HEK293 (cell line): ENCODE measurements around the gene GTF2IRD1.

Experiments used
- PBX3 ChIP-seq: sonication (generic); formaldehyde crosslinking; IDR thresholded peaks from 2 replicates; pipeline ENCODE4 v1.8.1; 2022; ENCODE audit warnings: mild to moderate bottlenecking, moderate library complexity, missing genetic modification reagents
- ZNF645 ChIP-seq: fragments of 450-650 bp; formaldehyde crosslinking; IDR thresholded peaks from 2 replicates; pipeline ENCODE4; 2016; ENCODE audit warnings: missing biosample characterization, missing genetic modification characterization
- ZNF76 ChIP-seq: fragments of 450-650 bp; formaldehyde crosslinking; IDR thresholded peaks from 2 replicates; pipeline ENCODE4; 2016; ENCODE audit warnings: low read depth, missing biosample characterization, missing genetic modification characterization, borderline replicate concordance
- TF ChIP-seq, protein P1 (sequence below): fragments of 450-650 bp; formaldehyde crosslinking; IDR thresholded peaks from 2 replicates; pipeline ENCODE4 v1.5.1; 2016; ENCODE audit warnings: missing biosample characterization, missing genetic modification characterization
- TF ChIP-seq, protein P2 (sequence below): fragments of 450-650 bp; formaldehyde crosslinking; IDR thresholded peaks from 2 replicates; pipeline ENCODE4 v1.5.1; 2016; ENCODE audit warnings: missing biosample characterization, missing genetic modification characterization
- TF ChIP-seq, protein P3 (sequence below): fragments of 450-650 bp; formaldehyde crosslinking; IDR thresholded peaks from 2 replicates; pipeline ENCODE4 v1.5.1; 2016; ENCODE audit warnings: missing biosample characterization, missing genetic modification characterization, low read depth

DNA sequence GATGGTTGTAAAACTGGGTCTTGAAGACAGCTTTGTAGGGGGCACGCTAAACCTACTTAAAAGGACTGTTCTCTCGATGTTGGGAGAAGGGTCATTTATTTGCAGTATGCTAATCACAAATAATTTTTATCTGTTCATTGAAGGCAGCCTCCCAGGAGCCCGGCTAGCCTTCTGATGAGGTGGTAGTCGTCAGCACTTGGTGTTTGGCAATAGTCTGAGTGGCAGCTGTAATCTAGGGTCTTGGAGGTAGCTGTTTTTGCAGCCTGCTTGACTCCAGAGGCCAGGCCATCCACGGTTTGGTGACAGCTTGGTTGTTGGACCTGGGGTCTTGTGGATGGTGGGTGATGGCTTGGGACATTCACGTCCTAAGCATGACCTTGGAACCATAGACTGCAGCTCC, 2.2 kb downstream of the GTF2IRD1 start:
- TF ChIP-seq, protein P1, sequence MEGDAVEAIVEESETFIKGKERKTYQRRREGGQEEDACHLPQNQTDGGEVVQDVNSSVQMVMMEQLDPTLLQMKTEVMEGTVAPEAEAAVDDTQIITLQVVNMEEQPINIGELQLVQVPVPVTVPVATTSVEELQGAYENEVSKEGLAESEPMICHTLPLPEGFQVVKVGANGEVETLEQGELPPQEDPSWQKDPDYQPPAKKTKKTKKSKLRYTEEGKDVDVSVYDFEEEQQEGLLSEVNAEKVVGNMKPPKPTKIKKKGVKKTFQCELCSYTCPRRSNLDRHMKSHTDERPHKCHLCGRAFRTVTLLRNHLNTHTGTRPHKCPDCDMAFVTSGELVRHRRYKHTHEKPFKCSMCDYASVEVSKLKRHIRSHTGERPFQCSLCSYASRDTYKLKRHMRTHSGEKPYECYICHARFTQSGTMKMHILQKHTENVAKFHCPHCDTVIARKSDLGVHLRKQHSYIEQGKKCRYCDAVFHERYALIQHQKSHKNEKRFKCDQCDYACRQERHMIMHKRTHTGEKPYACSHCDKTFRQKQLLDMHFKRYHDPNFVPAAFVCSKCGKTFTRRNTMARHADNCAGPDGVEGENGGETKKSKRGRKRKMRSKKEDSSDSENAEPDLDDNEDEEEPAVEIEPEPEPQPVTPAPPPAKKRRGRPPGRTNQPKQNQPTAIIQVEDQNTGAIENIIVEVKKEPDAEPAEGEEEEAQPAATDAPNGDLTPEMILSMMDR, result no peak
- TF ChIP-seq ZNF76 (tag by site-specific recombination) (no peak), PBX3 (CRISPR knock-in tag) (no peak), ZNF645 (tag by site-specific recombination) (no peak)
- TF ChIP-seq, protein P2, sequence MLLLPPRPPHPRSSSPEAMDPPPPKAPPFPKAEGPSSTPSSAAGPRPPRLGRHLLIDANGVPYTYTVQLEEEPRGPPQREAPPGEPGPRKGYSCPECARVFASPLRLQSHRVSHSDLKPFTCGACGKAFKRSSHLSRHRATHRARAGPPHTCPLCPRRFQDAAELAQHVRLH (tag by site-specific recombination), result no peak
- TF ChIP-seq, protein P3, sequence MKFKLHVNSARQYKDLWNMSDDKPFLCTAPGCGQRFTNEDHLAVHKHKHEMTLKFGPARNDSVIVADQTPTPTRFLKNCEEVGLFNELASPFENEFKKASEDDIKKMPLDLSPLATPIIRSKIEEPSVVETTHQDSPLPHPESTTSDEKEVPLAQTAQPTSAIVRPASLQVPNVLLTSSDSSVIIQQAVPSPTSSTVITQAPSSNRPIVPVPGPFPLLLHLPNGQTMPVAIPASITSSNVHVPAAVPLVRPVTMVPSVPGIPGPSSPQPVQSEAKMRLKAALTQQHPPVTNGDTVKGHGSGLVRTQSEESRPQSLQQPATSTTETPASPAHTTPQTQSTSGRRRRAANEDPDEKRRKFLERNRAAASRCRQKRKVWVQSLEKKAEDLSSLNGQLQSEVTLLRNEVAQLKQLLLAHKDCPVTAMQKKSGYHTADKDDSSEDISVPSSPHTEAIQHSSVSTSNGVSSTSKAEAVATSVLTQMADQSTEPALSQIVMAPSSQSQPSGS (tag by site-specific recombination), result no peak
